ENCODE data around the gene MFAP4.

DNA sequence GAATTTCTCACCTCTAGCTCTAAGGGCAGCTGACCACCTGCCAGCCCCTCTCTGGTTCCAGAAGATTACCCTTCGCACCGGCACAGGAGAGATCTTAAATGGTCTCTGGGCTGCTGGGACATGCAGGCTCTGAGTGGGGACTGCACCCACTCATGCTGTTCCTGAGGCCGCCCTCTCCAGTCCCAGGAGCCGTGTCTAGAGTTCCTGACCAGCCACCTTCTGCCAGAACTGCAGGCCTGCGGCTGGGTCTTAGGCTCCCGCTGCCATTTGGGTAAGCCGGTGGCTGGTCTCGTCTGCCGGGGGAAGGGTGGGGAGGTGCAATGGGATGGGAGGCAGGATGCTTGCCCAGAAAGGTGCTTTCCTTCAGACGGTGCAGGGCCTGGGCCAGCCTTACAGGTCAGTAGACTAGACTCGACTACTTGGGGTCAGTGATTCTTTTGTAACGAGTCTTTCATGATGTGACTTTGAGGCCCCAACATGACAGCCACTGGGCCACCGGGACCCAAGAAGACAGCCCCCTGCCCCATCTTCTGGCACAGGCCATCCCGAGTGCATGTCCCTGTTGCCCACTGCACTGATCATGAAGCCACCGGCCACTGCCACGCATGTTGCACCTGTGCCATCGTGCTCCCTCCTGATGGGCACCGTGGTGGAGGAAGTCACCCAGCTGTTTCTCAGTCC is 50.9 kb downstream of the MFAP4 start:
- TF ChIP-seq SETDB1 (IDR thresholded peaks at IDR 0.05; ENCODE audit: low read length) (no peak), YY1 (IDR thresholded peaks at IDR 0.05; ENCODE audit: borderline replicate concordance in 1 of 3, control insufficient read depth in 1 of 3, extremely low read depth in 1 of 3, insufficient read depth in 3 of 3, insufficient read length in 1 of 3, insufficient replicate concordance in 2 of 3, low read depth in 1 of 3, low read length in 2 of 3) (no peak), JUND (IDR thresholded peaks at IDR 0.05; ENCODE audit: borderline replicate concordance, low read depth, low read length) (no peak), JUND (tag; IDR thresholded peaks at IDR 0.05; ENCODE audit: borderline replicate concordance, low read depth, low read length) (no peak), FOXA3 (CRISPR knock-in tag; conservative IDR thresholded peaks at IDR 0.05 in 1 of 2, IDR thresholded peaks at IDR 0.05 in 1 of 2) (no peak), ZNF165 (CRISPR knock-in tag; IDR thresholded peaks at IDR 0.05; ENCODE audit: borderline replicate concordance) (no peak), SOX6 (IDR thresholded peaks at IDR 0.05) (no peak), NONO (IDR thresholded peaks at IDR 0.05; ENCODE audit: low read depth in 2 of 2, low read length in 1 of 2) (no peak), ZBED1 (IDR thresholded peaks at IDR 0.05) (no peak), ZNF184 (CRISPR knock-in tag; IDR thresholded peaks at IDR 0.05) (no peak), MXI1 (IDR thresholded peaks at IDR 0.05; ENCODE audit: low read depth, low read length) (no peak), ZNF780A (CRISPR knock-in tag; IDR thresholded peaks at IDR 0.05) (no peak)
- TF ChIP-seq, protein P1, sequence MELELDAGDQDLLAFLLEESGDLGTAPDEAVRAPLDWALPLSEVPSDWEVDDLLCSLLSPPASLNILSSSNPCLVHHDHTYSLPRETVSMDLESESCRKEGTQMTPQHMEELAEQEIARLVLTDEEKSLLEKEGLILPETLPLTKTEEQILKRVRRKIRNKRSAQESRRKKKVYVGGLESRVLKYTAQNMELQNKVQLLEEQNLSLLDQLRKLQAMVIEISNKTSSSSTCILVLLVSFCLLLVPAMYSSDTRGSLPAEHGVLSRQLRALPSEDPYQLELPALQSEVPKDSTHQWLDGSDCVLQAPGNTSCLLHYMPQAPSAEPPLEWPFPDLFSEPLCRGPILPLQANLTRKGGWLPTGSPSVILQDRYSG (tag; conservative IDR thresholded peaks at IDR 0.05; ENCODE audit: low read depth): no peak
- TF ChIP-seq, protein P2, sequence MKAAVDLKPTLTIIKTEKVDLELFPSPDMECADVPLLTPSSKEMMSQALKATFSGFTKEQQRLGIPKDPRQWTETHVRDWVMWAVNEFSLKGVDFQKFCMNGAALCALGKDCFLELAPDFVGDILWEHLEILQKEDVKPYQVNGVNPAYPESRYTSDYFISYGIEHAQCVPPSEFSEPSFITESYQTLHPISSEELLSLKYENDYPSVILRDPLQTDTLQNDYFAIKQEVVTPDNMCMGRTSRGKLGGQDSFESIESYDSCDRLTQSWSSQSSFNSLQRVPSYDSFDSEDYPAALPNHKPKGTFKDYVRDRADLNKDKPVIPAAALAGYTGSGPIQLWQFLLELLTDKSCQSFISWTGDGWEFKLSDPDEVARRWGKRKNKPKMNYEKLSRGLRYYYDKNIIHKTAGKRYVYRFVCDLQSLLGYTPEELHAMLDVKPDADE (conservative IDR thresholded peaks at IDR 0.05; ENCODE audit: control insufficient read depth, low read depth, low read length): no peak
